HCT116 (cell line): ENCODE data around the gene NDUFS6. TPM values are rescaled to one million over a fixed set of nuclear protein-coding genes. Genes with fewer than 3 reads are reported as not detected.

Source experiments
- ATAC-seq: fragments of 200-7000 bp; cut with Tn5 transposase; 2 replicates; pipeline ENCODE4 v1.9.1; 2020; ENCODE audit warnings: mild to moderate bottlenecking, moderate library complexity
- BruUV-seq: library from RNA; stranded (reverse); fragments of 400-500 nt; replicated peaks from 2 replicates; lab custom pipeline; 2021; lab: Mats Ljungman, UMichigan
- CTCF ChIA-PET: fragments of 300-600 bp; sonication (Branson Sonifier 250); formaldehyde crosslinking; loops from one replicate; lab custom pipeline; 2021; ENCODE audit warnings: antibody characterized with exemption; lab: Charles Lee
- POLR2A ChIA-PET: fragments of 300-600, 350-600 bp; sonication (Branson Sonifier 250); formaldehyde crosslinking; loops from one replicate; lab custom pipeline; 2021; ENCODE audit warnings: antibody characterized with exemption; lab: Charles Lee
- RAD21 ChIA-PET, 2 experiments: fragments of 300-600 bp; sonication (Branson Sonifier 250); formaldehyde crosslinking; loops; one replicate each; lab custom pipeline; 2023; ENCODE audit warnings: low total read pairs in 2 of 2; ENCODE audit not compliant: uncharacterized antibody in 2 of 2, unreplicated experiment in 2 of 2, low non-redundant PET in 1 of 2; lab: Charles Lee
- DNase-seq: peaks from one replicate; pipeline ENCODE4 v3.0.0-alpha.2; 2010; ENCODE audit warnings: low read depth, low spot score
- H2AFZ ChIP-seq: fragments of 200-600 bp; shearing (Covaris generic), sonication (generic); 2 replicates; pipeline ENCODE4 v1.6.1; 2017; ENCODE audit warnings: low read depth, mixed run types, mixed read lengths, antibody characterized with exemption, low read length; ENCODE audit not compliant: poor library complexity, severe bottlenecking
- H3K27ac ChIP-seq: 2 replicates; pipeline ENCODE4 v1.5.1; 2012; ENCODE audit warnings: low read depth, low read length
- H3K27me3 ChIP-seq: fragments of 200-600 bp; sonication (generic); 2 replicates; pipeline ENCODE4 v1.6.1; 2016; ENCODE audit warnings: mixed run types, low read length, mixed read lengths; ENCODE audit not compliant: insufficient read depth
- H3K36me3 ChIP-seq, 2 experiments: fragments of 200-500 bp in 1 of 2; fragments of 200-600 bp in 1 of 2; sonication (Bioruptor generic) in 1 of 2; sonication (generic) in 1 of 2; 2 replicates each; pipeline versions ENCODE4 v1.5.1 to v1.6.1; 2014 to 2016; ENCODE audit warnings: low read length in 2 of 2, inconsistent platforms in 1 of 2, mixed read lengths in 1 of 2, mixed run types in 1 of 2; ENCODE audit not compliant: insufficient read depth in 2 of 2, control insufficient read depth in 1 of 2
- H3K4me1 ChIP-seq, 2 experiments: fragments of 200-600 bp in 1 of 2; sonication (generic) in 1 of 2; 2 replicates each; pipeline versions ENCODE4 v1.5.1 to v1.6.1; 2012 to 2017; ENCODE audit warnings: low read length in 2 of 2, inconsistent platforms in 1 of 2, mild to moderate bottlenecking in 1 of 2, mixed read lengths in 1 of 2, mixed run types in 1 of 2, moderate library complexity in 1 of 2; ENCODE audit not compliant: insufficient read depth in 2 of 2, control insufficient read depth in 1 of 2
- H3K4me2 ChIP-seq: fragments of 200-600 bp; sonication (generic); 2 replicates; pipeline ENCODE4 v1.6.1; 2017; ENCODE audit warnings: mixed run types, low read length, mixed read lengths
- H3K4me3 ChIP-seq, 2 experiments: fragments of 200-600 bp in 1 of 2; sonication (generic) in 1 of 2; replicated peaks in 1 of 2; 2 replicates each; pipeline ENCODE4 v1.5.1; 2011 to 2016; ENCODE audit warnings: low read length in 2 of 2, control low read depth in 1 of 2, low read depth in 1 of 2, mild to moderate bottlenecking in 1 of 2, mixed read lengths in 1 of 2, mixed run types in 1 of 2
- H3K79me2 ChIP-seq: fragments of 200-600 bp; sonication (generic); 2 replicates; pipeline ENCODE4 v1.6.1; 2017; ENCODE audit warnings: mild to moderate bottlenecking, mixed run types, low read length, moderate library complexity, mixed read lengths; ENCODE audit not compliant: insufficient read depth
- H3K9ac ChIP-seq: fragments of 200-600 bp; sonication (generic); 2 replicates; pipeline ENCODE4 v1.6.1; 2016; ENCODE audit warnings: low read length, mixed read lengths
- H3K9me2 ChIP-seq: fragments of 200-600 bp; sonication (generic), shearing (Covaris generic); 2 replicates; pipeline ENCODE4 v1.6.1; 2017; ENCODE audit warnings: mixed run types, mild to moderate bottlenecking, moderate library complexity; ENCODE audit not compliant: insufficient read depth
- H3K9me3 ChIP-seq, 2 experiments: fragments of 200-500 bp in 1 of 2; fragments of 200-600 bp in 1 of 2; sonication (Bioruptor generic) in 1 of 2; sonication (generic) in 1 of 2; 2 replicates each; pipeline ENCODE4 v1.6.1; 2014 to 2017; ENCODE audit warnings: low read length in 2 of 2, mixed read lengths in 2 of 2, inconsistent platforms in 1 of 2, low read depth in 1 of 2, mild to moderate bottlenecking in 1 of 2, mixed run types in 1 of 2, moderate library complexity in 1 of 2; ENCODE audit not compliant: control insufficient read depth in 1 of 2, insufficient read depth in 1 of 2
- H4K20me1 ChIP-seq: fragments of 200-600 bp; sonication (generic), shearing (Covaris generic); 2 replicates; pipeline ENCODE4 v1.6.1; 2017; ENCODE audit warnings: mixed run types, mild to moderate bottlenecking, moderate library complexity; ENCODE audit not compliant: insufficient read depth
- CEBPB ChIP-seq: IDR thresholded peaks from 2 replicates; pipeline ENCODE4 v1.6.1; 2012; ENCODE audit warnings: low read depth
- CTCF ChIP-seq, 3 experiments: fragments of 200-600 bp in 1 of 3; sonication (generic) in 1 of 3; IDR thresholded peaks in 2 of 3; conservative IDR thresholded peaks in 1 of 3; 2 replicates each; pipeline ENCODE4 v1.5.1; 2012 to 2017; ENCODE audit warnings: low read depth in 2 of 3, low read length in 2 of 3, antibody characterized with exemption in 1 of 3, borderline replicate concordance in 1 of 3, control low read depth in 1 of 3, mild to moderate bottlenecking in 1 of 3, mixed read lengths in 1 of 3, mixed run types in 1 of 3, moderate library complexity in 1 of 3; ENCODE audit not compliant: insufficient read depth in 1 of 3
- ELF1 ChIP-seq: IDR thresholded peaks from 2 replicates; pipeline ENCODE4 v1.6.1; 2012; ENCODE audit warnings: low read depth, borderline replicate concordance
- EZH2 ChIP-seq: fragments of 200-600 bp; sonication (generic); IDR thresholded peaks from 2 replicates; pipeline ENCODE4 v1.6.1; 2017; ENCODE audit warnings: antibody characterized with exemption, mixed run types
- FOSL1 ChIP-seq: IDR thresholded peaks from 2 replicates; pipeline ENCODE4 v1.6.1; 2012; ENCODE audit warnings: low read depth
- JUND ChIP-seq: IDR thresholded peaks from 2 replicates; pipeline ENCODE4 v1.6.1; 2012
- POLR2A ChIP-seq: IDR thresholded peaks from 2 replicates; pipeline ENCODE4 v1.7.0; 2011; ENCODE audit warnings: borderline replicate concordance; ENCODE audit not compliant: insufficient read depth, insufficient read length; ENCODE audit errors: extremely low read depth
- POLR2AphosphoS5 ChIP-seq: IDR thresholded peaks from 2 replicates; pipeline ENCODE4 v1.6.1; 2011; ENCODE audit warnings: mild to moderate bottlenecking, low read depth, low read length, moderate library complexity
- SIN3A ChIP-seq: IDR thresholded peaks from 2 replicates; pipeline ENCODE4 v1.6.1; 2012; ENCODE audit warnings: low read depth
- SP1 ChIP-seq: IDR thresholded peaks from 2 replicates; pipeline ENCODE4 v1.6.1; 2012; ENCODE audit warnings: low read depth
- SRF ChIP-seq: IDR thresholded peaks from 2 replicates; pipeline ENCODE4 v1.6.1; 2012; ENCODE audit warnings: low read depth
- TCF7L2 ChIP-seq: IDR thresholded peaks from 2 replicates; pipeline ENCODE4 v1.7.0; 2011; ENCODE audit warnings: borderline replicate concordance, inconsistent platforms; ENCODE audit not compliant: insufficient read depth, insufficient read length; ENCODE audit errors: extremely low read depth
- YY1 ChIP-seq: IDR thresholded peaks from 2 replicates; pipeline ENCODE4 v1.6.1; 2011; ENCODE audit warnings: low read length, low read depth, moderate library complexity, mild to moderate bottlenecking; ENCODE audit not compliant: insufficient replicate concordance; ENCODE audit errors: extremely low read depth
- ZFX ChIP-seq: fragments of 450-650 bp; IDR thresholded peaks from 2 replicates; pipeline ENCODE4 v1.6.1; 2017
- ZNF274 ChIP-seq: fragments of 200-500 bp; sonication (Bioruptor generic); IDR thresholded peaks from 2 replicates; pipeline ENCODE4 v1.6.1; 2014; ENCODE audit warnings: mild to moderate bottlenecking, low read depth, low read length, inconsistent platforms
- intact Hi-C: fragments of 100-400 bp; cut with micrococcal nuclease; formaldehyde crosslinking; loops from 2 replicates; pipeline ENCODE4 v1.10.0; 2022
- total RNA-seq: library from RNA; stranded (reverse); gene quantifications from one replicate; pipeline ENCODE4 v1.2.1, GENCODE V29; 2021; ENCODE audit not compliant: unreplicated experiment
- TF ChIP-seq, protein P1 (sequence below): IDR thresholded peaks from 2 replicates; pipeline ENCODE4 v1.6.1; 2012

The NDUFS6 gene
- total RNA-seq, 1 experiment from 2014 or later, result 43.8 TPM

DNA sequence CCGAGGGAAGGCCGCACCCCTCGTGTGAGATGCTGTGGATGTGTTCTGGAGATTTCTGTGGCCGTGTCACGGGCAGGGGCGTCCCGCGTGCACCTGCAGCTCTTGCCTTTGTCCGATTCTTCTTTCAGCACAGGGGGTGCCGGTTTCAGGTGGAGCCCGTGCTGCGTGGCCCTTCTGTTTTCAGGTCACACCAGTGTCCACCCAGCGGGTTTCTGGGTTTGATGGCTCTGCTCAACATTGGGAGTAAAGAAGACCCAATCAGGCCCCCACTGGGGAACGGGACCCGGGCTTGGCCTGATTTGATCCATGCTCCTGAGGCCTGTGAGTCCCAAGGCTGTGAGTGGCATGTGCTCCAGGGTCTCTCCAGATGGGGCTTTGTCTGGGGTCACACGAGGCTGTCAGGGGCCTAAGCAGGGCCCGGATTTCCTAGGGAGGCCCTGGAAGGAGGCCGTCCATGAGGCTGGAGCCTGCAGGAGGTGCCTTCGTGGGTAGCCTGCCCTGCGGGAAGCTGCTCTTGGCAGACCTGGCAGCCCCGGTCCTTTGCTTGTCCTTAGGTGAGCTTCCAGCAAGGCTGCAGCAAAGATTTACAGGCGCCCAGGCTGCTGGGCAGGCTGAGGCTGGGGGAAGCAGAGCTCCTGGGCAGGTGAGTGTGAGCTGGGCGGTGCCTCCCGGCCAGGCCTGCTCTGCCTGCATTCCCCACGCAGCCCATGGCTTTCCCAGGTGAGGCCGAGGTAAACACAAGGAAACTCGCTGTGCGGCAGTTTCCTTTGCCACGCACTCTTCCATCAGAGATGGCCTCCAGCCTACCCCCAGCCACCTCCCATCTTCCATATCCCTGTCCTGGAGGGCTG is 14.4 kb upstream of the NDUFS6 start:
- Histone ChIP-seq H3K4me2 (no peak overlapping the region), H3K4me1 (peaks cover 0 to 10% of the 10 kb centered on the region in 2 experiments; a peak in 2 of 4 replicates), H3K9me2 (no peaks in the 10 kb centered on the region), H3K27me3 (0 out of 2 replicates have a peak, but pooled peaks cover 3% of the 10 kb centered on the region), H3K9ac (no peak overlapping the region)
- intact Hi-C loops, result no loop called here
- ATAC-seq, result no peak
- TF ChIP-seq YY1, result no peak
- no peak for TF ChIP-seq ZFX
- no peak for TF ChIP-seq SRF
- no peak for TF ChIP-seq SP1
- TF ChIP-seq, all 23 proteins: peak for 0
- Histone ChIP-seq H3K4me3 (no peak overlapping the region), H3K9me3 (no peaks in the 10 kb centered on the region), H3K79me2 (no peaks in the 10 kb centered on the region), H4K20me1 (no peaks in the 10 kb centered on the region), H3K27ac (no peak overlapping the region), H2AFZ (no peak overlapping the region), H3K36me3 (no peaks in the 10 kb centered on the region)
- BruUV-seq, result no TSS peak
- RAD21 ChIA-PET, result no interaction called here
- CTCF ChIA-PET, result no interaction called here
- DNase-seq, result no peak
- POLR2A ChIA-PET, result no interaction called here

DNA sequence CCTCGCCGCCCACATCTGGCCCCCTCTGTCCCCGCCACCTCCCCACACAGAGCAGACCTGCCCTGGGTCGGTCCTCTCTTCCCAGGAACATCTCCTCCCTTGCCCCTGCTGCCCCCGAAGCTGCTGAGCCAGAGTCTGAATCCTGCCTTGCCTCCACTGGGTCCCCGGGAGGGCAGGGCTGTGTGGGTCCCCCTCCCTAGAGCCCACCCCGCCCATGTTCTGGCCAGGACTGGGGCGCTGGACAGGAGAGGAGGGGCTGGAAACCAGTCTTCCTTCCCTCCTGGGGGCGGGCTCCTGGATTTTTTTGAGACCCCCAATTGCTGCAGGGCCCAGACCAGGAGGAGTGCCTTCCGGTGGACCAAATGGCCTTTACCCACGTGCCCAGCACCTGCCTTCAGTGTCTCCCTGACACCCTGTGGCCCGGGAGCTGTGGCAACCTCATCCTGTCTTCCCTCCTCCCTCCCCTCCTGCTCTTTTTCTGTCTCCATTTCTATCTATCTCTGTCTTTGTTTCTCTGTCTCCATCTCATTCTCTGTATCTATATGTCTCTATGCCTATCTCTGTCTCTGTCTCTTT is 13.6 kb upstream of the NDUFS6 start:
- DNase-seq (no peak), ATAC-seq (no peak)
- no peaks in the 10 kb centered on the region for H3K36me3 ChIP-seq
- H3K4me1 ChIP-seq, result peaks cover 0 to 9% of the 10 kb centered on the region in 2 experiments; a peak in 3 of 4 replicates
- H3K9me3 ChIP-seq, result no peaks in the 10 kb centered on the region
- BruUV-seq, result no TSS peak
- intact Hi-C loops, result no loop called here
- no peaks in the 10 kb centered on the region for H4K20me1 ChIP-seq
- ChIA-PET POLR2A (no interaction called here), RAD21 (no interaction called here), CTCF (no interaction called here)
- H3K4me2 ChIP-seq, result no peak overlapping the region
- no peaks in the 10 kb centered on the region for H3K9me2 ChIP-seq
- no peaks in the 10 kb centered on the region for H3K79me2 ChIP-seq
- H3K9ac ChIP-seq, result no peak overlapping the region
- H3K27me3 ChIP-seq, result 0 out of 2 replicates have a peak, but pooled peaks cover 3% of the 10 kb centered on the region
- no peak overlapping the region for H3K27ac ChIP-seq
- no peak overlapping the region for H2AFZ ChIP-seq
- no peak overlapping the region for H3K4me3 ChIP-seq
- TF ChIP-seq POLR2A (no peak), SRF (no peak), ELF1 (no peak), JUND (no peak), EZH2 (no peak), CEBPB (no peak), SIN3A (no peak), FOSL1 (no peak), YY1 (no peak), TCF7L2 (no peak), POLR2AphosphoS5 (no peak), CTCF (IDR thresholded peaks at IDR 0.05 in 2 of 3, conservative IDR thresholded peaks at IDR 0.05 in 1 of 3; ENCODE audit: borderline replicate concordance in 1 of 3, insufficient read depth in 1 of 3, low read depth in 2 of 3, low read length in 2 of 3) (no peak), ZNF274 (no peak)
- TF ChIP-seq, protein P1, sequence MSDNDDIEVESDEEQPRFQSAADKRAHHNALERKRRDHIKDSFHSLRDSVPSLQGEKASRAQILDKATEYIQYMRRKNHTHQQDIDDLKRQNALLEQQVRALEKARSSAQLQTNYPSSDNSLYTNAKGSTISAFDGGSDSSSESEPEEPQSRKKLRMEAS, result no peak
